ENCODE results near the gene VWA1. TPM values are rescaled to one million over a fixed set of nuclear protein-coding genes. Genes with fewer than 3 reads are reported as not detected.
"Not testable (repeated sequence)": the region's sequence is repeated elsewhere in the genome, so short reads cannot be mapped to it uniquely, and the experiment has no call there.

The VWA1 gene
- total RNA-seq, 1 donor from 2014 or later: 91.0 TPM

- DNase-seq (ENCODE audit: low spot score): no peak
Observed at GRCh38 chr1:1451696-1452364, 16.3 kb downstream of the VWA1 start.

GRCh38 chr1:1452365-1452739, 16.9 kb downstream of the VWA1 start:
- not testable (repeated sequence) for ATAC-seq; DNase-seq (ENCODE audit: low spot score)

More at GRCh38 chr1:1451696-1452364, 16.3 kb downstream of the VWA1 start:
- ATAC-seq: no peak

GRCh38 chr1:1452882-1453281, 17.4 kb downstream of the VWA1 start:
- no peak for ATAC-seq
- DNase-seq (ENCODE audit: low spot score): no peak

DNA sequence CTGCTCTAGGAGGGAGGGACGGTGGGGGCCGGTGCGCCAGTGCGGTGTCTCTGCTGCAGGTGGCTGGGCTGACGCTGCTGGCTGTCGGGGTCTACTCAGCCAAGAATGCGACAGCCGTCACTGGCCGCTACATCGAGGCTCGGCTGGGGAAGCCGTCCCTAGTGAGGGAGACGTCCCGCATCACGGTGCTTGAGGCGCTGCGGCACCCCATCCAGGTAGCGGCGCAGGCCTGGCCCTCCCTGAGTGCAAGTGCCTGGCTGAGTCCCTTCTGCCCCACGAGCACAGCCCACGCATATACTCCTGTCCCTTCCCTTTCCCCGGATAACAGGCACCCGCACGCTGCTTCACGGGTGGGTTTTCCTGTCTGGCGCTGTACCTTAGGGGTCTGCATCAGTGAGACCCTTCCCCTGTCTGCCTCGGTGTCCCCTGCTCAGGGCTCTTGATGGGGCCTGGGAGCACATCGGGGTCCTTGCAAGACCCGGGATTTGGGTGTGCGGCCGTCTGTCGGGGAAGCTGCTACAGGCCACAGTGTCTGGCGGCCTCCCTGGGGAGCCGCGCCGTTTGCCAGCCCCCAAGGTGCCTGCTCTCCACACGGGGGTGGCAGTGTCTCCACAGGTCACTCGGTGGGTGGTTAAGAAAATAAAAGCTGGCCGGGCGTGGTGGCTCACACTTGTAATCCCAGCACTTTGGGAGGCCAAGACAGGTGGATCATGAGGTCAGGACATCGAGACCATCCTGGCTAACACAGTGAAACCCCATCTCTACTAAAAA, 19.0 kb downstream of the VWA1 start:
- DNase-seq (ENCODE audit: low spot score); ATAC-seq: not testable (repeated sequence)

DNA sequence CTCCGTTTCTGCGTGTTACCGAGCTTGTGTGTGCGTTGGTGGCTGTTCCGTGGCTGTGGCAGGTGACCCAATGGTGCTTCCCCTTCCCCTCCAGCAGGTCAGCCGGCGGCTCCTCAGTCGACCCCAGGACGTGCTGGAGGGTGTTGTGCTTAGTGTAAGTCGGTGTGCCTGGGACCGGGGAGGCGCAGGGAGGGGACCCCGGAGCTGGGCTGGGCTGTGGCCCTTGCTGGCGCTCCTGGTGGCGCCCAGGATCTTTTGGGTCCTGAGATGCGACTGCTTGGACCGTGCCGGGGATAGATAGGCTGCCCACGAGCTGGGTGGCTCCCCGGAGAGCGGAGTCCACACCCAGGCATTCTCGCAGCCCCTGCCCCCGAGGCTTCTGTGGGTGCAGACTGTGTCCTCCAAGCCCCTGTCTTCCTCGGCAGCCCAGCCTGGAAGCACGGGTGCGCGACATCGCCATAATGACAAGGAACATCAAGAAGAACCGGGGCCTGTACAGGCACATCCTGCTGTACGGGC, 19.9 kb downstream of the VWA1 start:
- DNase-seq (ENCODE audit: low spot score) (no peak), ATAC-seq (no peak)

DNA sequence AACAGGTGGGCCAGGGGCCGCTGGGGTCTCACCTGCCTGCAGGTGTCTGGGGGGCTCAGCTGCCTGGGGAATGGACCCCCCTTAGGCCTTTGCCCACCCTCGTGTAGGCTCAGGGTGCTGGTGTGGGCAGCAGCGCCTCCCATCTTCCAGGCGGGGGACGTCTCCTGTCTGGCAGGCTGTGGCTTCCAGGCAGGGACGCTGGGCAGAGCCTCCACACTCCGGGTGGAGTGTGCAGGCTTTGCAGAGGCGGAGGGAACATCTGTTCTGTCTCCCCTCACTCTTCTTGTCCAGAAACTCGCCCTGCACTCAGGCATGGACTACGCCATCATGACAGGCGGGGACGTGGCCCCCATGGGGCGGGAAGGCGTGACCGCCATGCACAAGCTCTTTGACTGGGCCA, 20.4 kb downstream of the VWA1 start:
- DNase-seq (ENCODE audit: low spot score); ATAC-seq: not testable (repeated sequence)

DNA sequence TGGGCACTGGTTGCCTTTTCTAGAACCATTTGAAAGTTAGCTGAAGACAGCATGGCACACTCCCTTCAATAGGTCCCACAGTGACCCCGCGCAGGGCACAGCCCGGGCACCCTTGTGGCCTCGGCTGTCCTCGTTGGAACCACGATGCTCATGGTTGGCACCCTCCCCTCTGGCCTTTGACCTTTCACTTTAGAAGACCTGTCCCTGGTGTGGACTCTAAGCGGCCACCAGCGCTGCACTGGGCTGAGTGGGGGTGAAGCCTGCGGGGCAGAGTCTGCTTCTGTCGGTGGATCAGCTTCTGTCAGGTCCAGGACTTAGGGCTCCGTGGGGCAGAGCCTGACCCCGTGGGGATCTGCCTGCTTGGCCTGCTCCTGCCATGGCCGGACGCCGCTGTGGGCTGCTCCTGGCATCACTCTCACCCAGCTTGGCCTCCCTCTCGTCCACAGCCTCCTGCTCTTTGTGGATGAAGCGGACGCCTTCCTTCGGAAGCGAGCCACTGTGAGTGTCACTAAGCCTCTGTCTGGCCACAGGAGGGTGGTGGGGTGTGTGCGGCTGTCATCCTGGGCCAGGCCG, 21.3 kb downstream of the VWA1 start:
- DNase-seq (ENCODE audit: low spot score) (peak; percentile 72), ATAC-seq (peak; percentile 93)

- ATAC-seq; DNase-seq (ENCODE audit: low spot score): not testable (repeated sequence)
Observed at GRCh38 chr1:1459156-1459555, 23.7 kb downstream of the VWA1 start.

GRCh38 chr1:1459711-1460110, 24.2 kb downstream of the VWA1 start:
- DNase-seq (ENCODE audit: low spot score); ATAC-seq: not testable (repeated sequence)

- ATAC-seq (no peak), DNase-seq (ENCODE audit: low spot score) (no peak)
Observed at GRCh38 chr1:1460540-1461130, 25.1 kb downstream of the VWA1 start.

GRCh38 chr1:1461721-1462317, 26.3 kb downstream of the VWA1 start:
- no peak for ATAC-seq

DNA sequence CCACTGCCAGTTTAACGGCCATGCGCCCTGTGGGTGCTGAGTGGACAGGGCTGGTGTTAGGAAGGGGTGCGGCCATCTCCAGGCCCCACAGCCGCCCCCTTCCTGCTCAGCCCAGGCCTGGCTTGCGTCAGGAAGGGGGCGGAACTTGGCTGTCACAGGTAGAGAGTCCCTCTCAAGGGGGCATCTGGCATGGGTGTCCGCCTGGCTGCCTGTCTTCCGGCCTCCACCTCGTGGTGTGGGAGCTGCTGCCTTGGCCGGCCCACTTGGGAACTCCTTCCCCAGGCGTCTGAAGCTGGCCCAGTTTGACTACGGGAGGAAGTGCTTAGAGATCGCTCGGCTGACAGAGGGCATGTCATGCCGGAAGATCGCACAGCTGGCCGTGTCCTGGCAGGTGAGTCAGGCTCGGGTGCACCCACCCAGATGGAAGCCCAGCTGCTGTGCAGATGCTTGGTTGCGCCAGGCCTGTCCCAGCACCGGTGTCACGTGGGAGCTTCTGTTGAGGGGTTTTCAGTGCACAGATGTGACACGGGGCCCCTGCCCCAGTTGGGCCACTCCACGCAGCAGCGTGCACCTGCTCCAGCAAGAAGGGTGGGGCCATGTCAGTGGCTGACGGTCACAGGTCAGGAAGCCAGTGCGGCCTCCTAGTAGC, 27.0 kb downstream of the VWA1 start:
- ATAC-seq (peak; percentile 27), DNase-seq (ENCODE audit: low spot score) (no peak)

More at GRCh38 chr1:1461721-1462317, 26.3 kb downstream of the VWA1 start:
- DNase-seq (ENCODE audit: low spot score): no peak

DNA sequence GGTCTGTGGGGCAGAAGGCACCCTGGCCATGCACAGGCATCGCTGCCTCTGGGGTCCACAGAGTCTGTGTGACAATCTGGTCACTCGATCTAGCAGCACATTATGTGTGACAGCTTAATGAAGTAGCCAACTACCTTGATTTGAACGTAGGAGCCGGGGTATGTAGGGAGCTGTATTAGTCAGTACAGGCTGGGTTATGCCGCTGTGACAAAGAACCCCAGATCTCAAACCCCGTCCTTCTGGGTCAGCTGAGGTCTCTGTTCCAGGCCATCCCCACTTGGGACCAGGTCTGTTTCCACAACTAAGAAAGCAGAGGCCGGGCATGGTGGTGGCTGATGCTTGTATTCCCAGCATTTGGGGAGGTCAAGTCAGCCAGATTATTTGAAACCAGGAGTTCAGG, 27.8 kb downstream of the VWA1 start:
- ATAC-seq (no peak), DNase-seq (ENCODE audit: low spot score) (no peak)

DNA sequence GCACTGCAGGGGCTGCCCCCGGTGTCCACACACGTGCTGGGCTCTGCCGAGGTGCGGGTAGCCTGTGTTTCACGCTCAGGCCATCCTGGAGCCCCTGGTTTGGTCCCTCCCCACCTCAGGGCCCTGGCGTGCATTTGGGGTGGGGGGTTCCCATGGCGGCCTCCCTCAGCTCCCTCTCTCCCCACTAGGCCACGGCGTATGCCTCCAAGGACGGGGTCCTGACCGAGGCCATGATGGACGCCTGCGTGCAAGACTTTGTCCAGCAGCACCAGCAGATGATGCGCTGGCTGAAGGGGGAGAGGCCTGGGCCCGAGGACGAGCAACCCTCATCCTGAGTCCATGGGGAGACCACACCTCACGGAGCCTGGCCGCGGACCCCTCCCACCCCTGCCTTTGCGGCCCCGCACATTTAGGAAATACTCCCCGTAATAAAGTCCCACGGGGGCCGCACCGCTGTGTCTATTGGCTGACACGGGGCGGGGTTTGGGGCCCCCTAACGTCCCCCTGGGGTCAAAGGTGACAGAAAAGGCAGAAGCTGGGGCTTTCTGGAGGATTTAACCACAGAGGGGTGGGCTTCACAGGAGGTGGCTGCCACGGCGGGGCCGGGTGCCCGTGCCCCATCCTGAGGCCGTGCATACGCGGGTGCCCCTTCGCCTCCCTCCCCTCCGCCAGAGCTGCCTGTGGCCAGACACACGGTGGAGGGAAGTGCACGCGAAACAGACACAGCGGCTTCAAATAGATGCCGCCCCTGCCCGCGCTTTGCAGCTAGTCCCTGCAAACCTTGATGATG, 32.9 kb downstream of the VWA1 start:
- DNase-seq (ENCODE audit: low spot score); ATAC-seq: not testable (repeated sequence)

DNA sequence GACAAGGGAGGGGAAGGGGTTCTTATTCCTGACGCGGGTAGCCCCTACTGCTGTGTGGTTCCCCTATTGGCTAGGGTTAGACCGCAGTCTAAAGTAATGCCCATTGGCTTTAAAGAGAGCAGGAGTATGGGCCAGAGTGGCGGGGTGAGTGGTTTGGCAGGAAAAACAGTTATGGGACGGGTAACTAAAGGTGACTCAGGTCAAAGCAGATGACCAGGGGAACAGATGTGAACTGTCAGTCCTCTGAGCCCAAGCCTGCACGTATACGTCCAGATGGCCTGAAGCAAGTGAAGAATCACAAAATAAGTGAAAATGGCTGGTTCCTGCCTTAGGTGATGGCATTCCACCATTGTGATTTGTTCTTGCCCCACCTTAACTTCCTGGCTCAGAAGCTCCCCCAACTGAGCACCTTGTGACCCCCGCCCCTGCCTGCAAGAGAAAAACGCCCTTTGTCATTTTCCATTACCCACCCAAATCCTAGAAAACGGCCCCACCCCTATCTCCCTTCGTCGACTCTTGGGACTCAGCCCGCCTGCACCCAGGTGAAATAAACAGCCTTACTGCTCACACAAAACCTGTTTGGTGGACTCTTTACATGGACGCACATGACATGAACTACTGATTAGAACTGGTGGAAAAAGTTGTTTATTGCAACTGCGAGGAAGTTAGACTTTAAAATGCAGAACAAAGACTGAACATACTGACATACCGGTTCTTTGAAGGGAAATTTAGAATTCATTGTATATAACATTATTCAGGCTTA, 35.3 kb downstream of the VWA1 start:
- DNase-seq (ENCODE audit: low spot score) (no peak), ATAC-seq (peak; percentile 4)

DNA sequence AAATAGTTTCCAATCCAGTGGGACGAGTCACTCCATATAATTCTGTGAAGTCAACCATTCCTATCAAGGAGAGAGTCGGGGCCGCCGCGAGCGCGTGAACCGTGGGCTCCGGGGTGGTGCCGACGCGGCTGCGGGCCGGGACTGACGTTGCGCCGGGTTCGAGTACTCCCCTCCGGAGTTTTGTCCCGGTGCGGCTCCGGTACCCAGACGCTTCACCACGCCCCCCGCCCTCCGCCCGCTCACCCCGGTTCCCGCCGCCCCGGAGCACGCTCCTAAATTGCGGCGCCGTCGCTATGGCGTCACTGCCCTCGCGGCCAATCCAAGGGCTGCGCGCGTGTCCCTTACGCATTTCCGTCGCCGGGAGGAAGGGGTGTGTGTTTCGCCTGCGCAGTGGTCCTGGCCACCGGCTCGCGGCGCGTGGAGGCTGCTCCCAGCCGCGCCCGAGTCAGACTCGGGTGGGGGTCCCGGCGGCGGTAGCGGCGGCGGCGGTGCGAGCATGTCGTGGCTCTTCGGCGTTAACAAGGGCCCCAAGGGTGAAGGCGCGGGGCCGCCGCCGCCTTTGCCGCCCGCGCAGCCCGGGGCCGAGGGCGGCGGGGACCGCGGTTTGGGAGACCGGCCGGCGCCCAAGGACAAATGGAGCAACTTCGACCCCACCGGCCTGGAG, 36.0 kb downstream of the VWA1 start, which contains the start of gene ATAD3B:
ATAD3B (plus strand) TSS at position 377 of the 664 bp plus-strand sequence; CDS start at position 497, 120 bp downstream.
- ATAC-seq: peak; percentile 96
- DNase-seq (ENCODE audit: low spot score): peak; percentile 96

DNA sequence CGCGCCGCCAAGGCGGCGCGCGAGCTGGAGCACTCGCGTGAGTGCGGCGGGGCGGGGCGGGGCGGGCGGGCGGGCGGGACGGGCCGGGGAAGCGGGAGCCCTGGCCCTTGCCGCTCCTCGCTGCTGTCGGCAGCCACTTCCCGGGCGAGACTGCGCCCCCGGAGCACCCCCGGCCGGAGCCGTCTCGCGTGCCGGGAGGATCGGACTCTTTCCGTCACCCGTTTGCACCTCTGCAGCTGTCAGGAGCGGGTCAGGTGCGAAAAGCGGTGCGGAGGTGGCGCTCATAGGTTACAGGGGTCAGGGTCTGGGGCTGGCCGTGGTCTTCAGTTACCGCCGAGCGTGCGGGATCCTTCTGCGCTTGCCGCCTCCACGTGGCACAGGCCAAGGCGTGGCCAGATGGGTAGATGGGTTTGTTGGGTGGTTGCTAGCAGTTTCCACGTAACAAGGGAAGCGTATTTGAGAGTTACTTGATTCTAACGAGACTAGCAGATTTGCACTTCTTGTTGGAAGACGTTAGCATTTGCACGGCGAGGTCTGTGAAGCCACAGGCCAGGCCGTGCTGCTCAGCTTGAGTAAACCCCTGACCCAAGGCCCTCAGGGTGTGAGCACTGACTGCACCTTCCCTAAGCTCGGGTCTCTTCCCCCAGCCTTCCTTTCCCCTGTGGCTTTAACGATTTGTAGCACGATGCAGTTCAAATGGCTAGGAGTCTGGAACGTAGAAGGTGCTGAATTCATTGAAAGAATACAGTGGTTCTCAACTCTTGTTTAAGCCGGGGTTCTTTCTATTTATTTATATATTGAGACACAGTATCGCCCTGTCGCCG, 36.8 kb downstream of the VWA1 start:
- DNase-seq (ENCODE audit: low spot score): not testable (repeated sequence)
- ATAC-seq: peak; percentile 13

Data from left lobe of liver (tissue), 2 donors.